T-helper 1 cell treated with Interleukin-12 subunit alpha and Interleukin-12 subunit beta and Interleukin-4 antibody, amounts not matched to agents 30 μg/mL and 1 μg/mL, for 36 hours (primary cell): ENCODE measurements around the gene HK2.
"Not testable (repeated sequence)": the region's sequence is repeated elsewhere in the genome, so short reads cannot be mapped to it uniquely, and the experiment has no call there.

ENCODE experiments used
- H3K27ac Mint-ChIP-seq: one replicate; pipeline ENCODE4 v1.8.0; 2021; ENCODE audit warnings: mild to moderate bottlenecking, mixed read lengths
- H3K27me3 Mint-ChIP-seq: one replicate; pipeline ENCODE4 v1.8.0; 2021; ENCODE audit warnings: low read depth, mixed read lengths
- H3K36me3 Mint-ChIP-seq: one replicate; pipeline ENCODE4 v1.8.0; 2021; ENCODE audit warnings: low read depth, mixed read lengths
- H3K4me1 Mint-ChIP-seq: one replicate; pipeline ENCODE4 v1.8.0; 2021; ENCODE audit warnings: low read depth, mixed read lengths
- H3K4me3 Mint-ChIP-seq: one replicate; pipeline ENCODE4 v1.8.0; 2021; ENCODE audit warnings: mild to moderate bottlenecking, moderate library complexity, mixed read lengths
- H3K9me3 Mint-ChIP-seq: one replicate; pipeline ENCODE4 v1.8.0; 2021; ENCODE audit warnings: mixed read lengths

The HK2 gene

GRCh38 chr2:74845217-74845751, 11.4 kb downstream of the HK2 start:
- Mint-ChIP-seq H3K4me3 (peak overlapping the region; percentile 71), H3K36me3 (peaks cover 3% of the 10 kb centered on the region), H3K27ac (peak overlapping the region; percentile 84), H3K27me3 (no peaks in the 10 kb centered on the region), H3K9me3 (no peaks in the 10 kb centered on the region), H3K4me1 (peaks cover 82% of the 10 kb centered on the region)

- Mint-ChIP-seq H3K4me3 (peak overlapping the region; percentile 22), H3K27ac (peak overlapping the region; percentile 73), H3K4me1 (peaks cover 85% of the 10 kb centered on the region)
Observed at GRCh38 chr2:74845991-74846390, 12.1 kb downstream of the HK2 start.

GRCh38 chr2:74846481-74846880, 12.6 kb downstream of the HK2 start:
- H3K36me3 Mint-ChIP-seq: peaks cover 3% of the 10 kb centered on the region
- no peaks in the 10 kb centered on the region for H3K27me3 Mint-ChIP-seq
- peaks cover 84% of the 10 kb centered on the region for H3K4me1 Mint-ChIP-seq
- H3K9me3 Mint-ChIP-seq: no peaks in the 10 kb centered on the region
- peak overlapping the region; percentile 22 for H3K4me3 Mint-ChIP-seq
- peak overlapping the region; percentile 73 for H3K27ac Mint-ChIP-seq

More at GRCh38 chr2:74845991-74846390, 12.1 kb downstream of the HK2 start:
- H3K9me3 Mint-ChIP-seq: no peaks in the 10 kb centered on the region
- H3K36me3 Mint-ChIP-seq: peaks cover 3% of the 10 kb centered on the region
- no peaks in the 10 kb centered on the region for H3K27me3 Mint-ChIP-seq

DNA sequence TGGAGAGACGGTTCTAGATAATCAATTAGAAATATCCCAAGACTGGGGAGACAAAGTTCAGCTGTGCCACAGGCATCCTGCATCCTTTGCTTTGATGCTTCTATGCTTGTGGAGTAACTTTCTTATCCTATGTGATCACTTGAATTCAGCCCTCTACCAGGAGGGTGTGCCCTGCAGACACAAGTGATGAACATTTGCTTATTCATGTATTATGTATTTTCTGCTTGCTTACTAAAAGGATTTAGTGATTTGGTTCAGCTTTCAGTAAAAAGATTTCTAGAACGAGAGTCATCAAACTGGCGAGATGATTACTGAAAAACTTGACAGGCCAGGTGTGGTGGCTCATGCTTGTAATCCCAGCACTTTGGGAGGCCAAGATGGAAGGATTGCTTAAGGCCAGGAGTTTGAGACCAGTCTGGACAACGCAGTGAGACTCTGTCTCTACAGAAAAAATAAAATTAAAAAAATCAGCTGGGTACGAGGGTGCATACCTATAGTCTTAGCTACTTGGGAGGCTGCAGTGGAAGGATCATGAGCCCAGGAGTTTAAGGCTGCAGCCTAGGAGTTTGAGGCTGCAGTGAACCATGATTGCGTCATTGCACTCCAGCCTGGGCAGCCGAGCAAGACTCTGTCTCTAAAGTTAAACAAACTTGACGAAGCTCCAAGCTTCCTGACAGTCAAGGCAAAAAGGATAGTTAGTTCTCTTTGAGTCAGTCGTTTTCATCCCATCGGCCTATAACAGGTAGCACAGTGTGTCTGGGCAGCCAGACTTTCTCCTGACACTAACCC, 13.3 kb downstream of the HK2 start:
- Mint-ChIP-seq H3K36me3 (peaks cover 3% of the 10 kb centered on the region), H3K9me3 (no peaks in the 10 kb centered on the region), H3K4me3 (no peak overlapping the region), H3K27ac (no peak overlapping the region), H3K27me3 (no peaks in the 10 kb centered on the region), H3K4me1 (peaks cover 80% of the 10 kb centered on the region)

DNA sequence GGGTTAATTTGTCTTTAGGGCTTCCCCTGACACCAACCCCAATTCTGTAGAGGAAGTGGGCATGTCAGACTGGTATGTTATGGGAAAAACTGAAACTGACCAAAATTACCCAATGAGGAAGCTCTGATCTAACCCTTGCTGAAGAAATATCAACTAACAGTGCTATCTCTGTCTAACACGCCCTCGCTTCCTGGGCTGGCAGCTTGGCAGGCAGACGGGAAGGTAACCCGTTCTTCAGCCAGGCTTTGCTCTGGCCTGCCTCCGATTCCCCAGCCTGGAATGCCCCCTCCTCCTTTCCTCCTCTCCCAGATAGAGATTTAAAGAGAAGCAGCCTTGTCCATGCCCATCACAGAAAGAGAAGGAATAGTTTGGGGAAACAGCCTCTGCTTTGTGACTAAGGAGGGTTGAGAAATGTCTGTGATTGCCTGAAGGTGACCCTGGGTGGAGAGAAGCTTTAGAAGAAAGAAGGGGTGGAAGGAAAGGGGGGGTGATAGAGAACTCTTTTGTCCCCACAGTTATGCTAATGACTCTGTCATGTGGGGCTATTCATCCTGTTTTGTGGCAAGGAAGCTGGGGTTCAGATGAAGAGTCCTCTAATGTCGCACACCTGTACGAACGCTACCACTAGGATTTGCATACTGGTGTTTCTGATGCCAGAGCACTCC, 15.4 kb downstream of the HK2 start:
- Mint-ChIP-seq H3K4me1 (peaks cover 61% of the 10 kb centered on the region), H3K4me3 (peak overlapping the region; percentile 82), H3K27me3 (no peaks in the 10 kb centered on the region), H3K36me3 (peaks cover 3% of the 10 kb centered on the region), H3K9me3 (no peaks in the 10 kb centered on the region), H3K27ac (peak overlapping the region; percentile 96)

DNA sequence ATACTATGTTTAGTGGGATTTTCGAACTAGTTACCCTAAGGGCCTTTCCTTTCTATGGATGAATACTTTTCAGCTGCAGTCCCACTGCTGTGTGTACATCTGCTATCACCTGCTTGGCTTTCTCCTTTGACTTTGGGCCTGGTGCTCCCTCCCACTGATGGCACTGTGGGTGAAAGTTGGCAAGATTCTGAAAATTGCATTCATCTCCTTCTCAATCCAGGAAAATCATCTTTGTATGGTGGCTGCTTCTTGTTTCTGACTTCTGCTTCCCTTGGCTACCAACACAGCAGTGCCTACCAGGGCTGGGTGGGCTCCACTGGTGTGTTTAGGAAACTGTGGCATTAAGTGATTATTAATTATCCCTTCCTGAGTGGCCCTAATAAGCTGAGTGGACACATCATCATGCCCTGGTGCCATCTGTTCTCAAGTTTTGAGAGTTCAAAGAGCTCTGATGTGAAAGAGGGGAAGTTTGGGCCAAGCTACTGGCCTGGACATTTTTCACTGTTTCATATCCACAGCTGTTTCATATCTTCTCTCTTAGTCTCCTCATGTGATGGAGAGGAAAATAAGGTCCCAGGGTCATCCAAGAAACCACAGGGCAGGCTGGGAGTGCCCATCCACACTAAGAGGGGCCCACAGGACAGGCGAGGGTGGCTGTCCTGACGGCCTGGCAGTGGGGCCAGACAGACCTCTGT, 16.7 kb downstream of the HK2 start:
- H3K4me1 Mint-ChIP-seq: peaks cover 53% of the 10 kb centered on the region
- H3K27me3 Mint-ChIP-seq: no peaks in the 10 kb centered on the region
- peak overlapping the region; percentile 45 for H3K27ac Mint-ChIP-seq
- no peak overlapping the region for H3K4me3 Mint-ChIP-seq
- peaks cover 9% of the 10 kb centered on the region for H3K36me3 Mint-ChIP-seq
- H3K9me3 Mint-ChIP-seq: no peaks in the 10 kb centered on the region

- peaks cover 11% of the 10 kb centered on the region for H3K36me3 Mint-ChIP-seq
Observed at GRCh38 chr2:74851191-74851566, 17.3 kb downstream of the HK2 start.

GRCh38 chr2:74853360-74853759, 19.4 kb downstream of the HK2 start:
- not testable (repeated sequence) for H3K27ac Mint-ChIP-seq

More at GRCh38 chr2:74851191-74851566, 17.3 kb downstream of the HK2 start:
- Mint-ChIP-seq H3K27me3 (no peaks in the 10 kb centered on the region), H3K27ac (peak overlapping the region; percentile 45), H3K4me1 (peaks cover 48% of the 10 kb centered on the region), H3K9me3 (no peaks in the 10 kb centered on the region), H3K4me3 (no peak overlapping the region)

GRCh38 chr2:74854401-74854800, 20.5 kb downstream of the HK2 start:
- Mint-ChIP-seq H3K4me1 (peaks cover 35% of the 10 kb centered on the region), H3K27me3 (no peaks in the 10 kb centered on the region), H3K9me3 (no peaks in the 10 kb centered on the region), H3K4me3 (no peak overlapping the region), H3K27ac (no peak overlapping the region), H3K36me3 (peaks cover 18% of the 10 kb centered on the region)

More at GRCh38 chr2:74853360-74853759, 19.4 kb downstream of the HK2 start:
- H3K4me3 Mint-ChIP-seq, H3K9me3 Mint-ChIP-seq, H3K27me3 Mint-ChIP-seq: not testable (repeated sequence)
- Mint-ChIP-seq H3K36me3 (peaks cover 18% of the 10 kb centered on the region), H3K4me1 (peaks cover 43% of the 10 kb centered on the region)

DNA sequence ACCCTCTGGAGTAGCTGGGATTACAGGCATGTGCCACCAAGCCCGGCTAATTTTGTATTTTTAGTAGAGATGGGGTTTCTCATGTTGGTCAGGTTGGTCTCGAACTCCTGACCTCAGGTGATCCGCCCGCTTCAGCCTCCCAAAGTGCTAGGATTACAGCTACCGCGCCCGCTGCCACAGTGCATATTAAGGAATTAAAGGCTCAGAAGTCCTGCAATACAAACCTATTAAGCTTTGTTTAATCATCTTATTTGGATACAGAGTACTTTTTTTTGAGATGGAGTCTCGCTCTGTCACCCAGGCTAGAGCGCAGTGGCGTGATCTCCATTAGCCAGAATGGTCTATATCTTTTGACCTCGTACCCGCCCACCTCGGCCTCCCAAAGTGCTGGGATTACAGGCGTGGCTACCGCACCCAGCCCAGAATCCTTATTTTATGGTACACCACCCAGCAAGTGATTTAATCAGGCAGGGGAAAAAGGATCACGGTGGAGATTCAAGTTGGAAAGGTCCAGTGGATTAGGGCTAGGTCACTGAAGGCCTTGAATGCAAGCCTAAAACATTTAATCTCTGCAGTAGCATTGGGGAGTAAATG, 21.3 kb downstream of the HK2 start:
- Mint-ChIP-seq H3K36me3 (peaks cover 18% of the 10 kb centered on the region), H3K27ac (peak overlapping the region; percentile 10), H3K4me1 (peaks cover 26% of the 10 kb centered on the region)
- not testable (repeated sequence) for H3K4me3 Mint-ChIP-seq, H3K27me3 Mint-ChIP-seq, H3K9me3 Mint-ChIP-seq

DNA sequence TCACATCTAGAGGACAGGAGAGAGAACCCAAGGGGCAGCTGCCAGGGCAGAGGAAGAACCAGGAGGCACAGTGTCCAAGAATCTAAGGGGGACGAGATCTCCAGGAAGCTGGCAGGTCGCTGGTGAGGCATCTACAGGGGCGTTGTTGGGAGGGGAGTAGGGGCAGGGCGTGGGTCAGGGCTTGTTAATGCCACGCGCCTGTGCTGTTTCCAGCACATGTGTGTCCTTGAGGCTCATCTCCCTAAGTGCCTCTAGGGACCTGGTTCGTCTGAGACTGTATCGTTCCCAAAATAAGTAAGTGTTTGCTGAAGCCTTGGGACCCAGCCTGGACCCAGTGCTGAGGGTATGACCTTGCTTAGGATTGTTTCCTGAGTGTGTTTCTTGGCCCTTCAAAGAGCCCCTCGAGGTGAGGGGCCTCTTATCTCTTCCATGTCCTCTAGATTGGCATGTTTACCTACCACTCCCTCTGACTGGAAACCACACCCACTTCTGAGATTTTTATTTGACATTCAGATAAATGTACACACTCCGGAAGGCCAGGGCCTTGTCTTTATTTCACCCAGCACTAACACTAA, 22.2 kb downstream of the HK2 start:
- no peaks in the 10 kb centered on the region for H3K27me3 Mint-ChIP-seq
- H3K4me3 Mint-ChIP-seq: no peak overlapping the region
- peaks cover 21% of the 10 kb centered on the region for H3K4me1 Mint-ChIP-seq
- H3K36me3 Mint-ChIP-seq: peaks cover 18% of the 10 kb centered on the region
- H3K9me3 Mint-ChIP-seq: no peaks in the 10 kb centered on the region
- no peak overlapping the region for H3K27ac Mint-ChIP-seq

- peaks cover 18% of the 10 kb centered on the region for H3K36me3 Mint-ChIP-seq
- H3K4me1 Mint-ChIP-seq: peaks cover 18% of the 10 kb centered on the region
- no peak overlapping the region for H3K27ac Mint-ChIP-seq
Observed at GRCh38 chr2:74856599-74856998, 22.7 kb downstream of the HK2 start.

DNA sequence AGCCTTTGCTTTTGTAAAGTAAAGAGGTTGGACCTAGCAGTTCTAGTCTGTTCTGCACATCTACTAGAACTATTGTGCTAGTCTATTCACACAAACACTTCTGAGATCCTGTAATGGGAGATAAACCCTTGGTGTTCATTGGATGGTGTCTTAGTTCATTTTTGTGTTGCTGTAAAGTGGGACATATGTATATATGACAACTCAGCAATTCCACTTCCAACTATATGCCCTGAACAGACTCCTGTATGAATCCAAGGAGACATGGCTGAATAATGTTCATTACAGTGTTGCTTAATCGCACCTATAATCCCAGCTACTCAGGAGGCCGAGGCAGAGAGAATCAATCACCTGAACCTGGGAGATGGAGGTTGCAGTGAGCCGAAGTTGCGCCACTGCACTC, 23.3 kb downstream of the HK2 start:
- H3K27ac Mint-ChIP-seq: no peak overlapping the region
- peaks cover 18% of the 10 kb centered on the region for H3K36me3 Mint-ChIP-seq
- H3K9me3 Mint-ChIP-seq: no peaks in the 10 kb centered on the region

More at GRCh38 chr2:74856599-74856998, 22.7 kb downstream of the HK2 start:
- no peaks in the 10 kb centered on the region for H3K27me3 Mint-ChIP-seq
- no peaks in the 10 kb centered on the region for H3K9me3 Mint-ChIP-seq
- H3K4me3 Mint-ChIP-seq: no peak overlapping the region

GRCh38 chr2:74857725-74858124, 23.8 kb downstream of the HK2 start:
- peaks cover 18% of the 10 kb centered on the region for H3K36me3 Mint-ChIP-seq
- H3K9me3 Mint-ChIP-seq: no peaks in the 10 kb centered on the region
- peaks cover 20% of the 10 kb centered on the region for H3K4me1 Mint-ChIP-seq
- no peak overlapping the region for H3K27ac Mint-ChIP-seq
- H3K27me3 Mint-ChIP-seq: no peaks in the 10 kb centered on the region
- H3K4me3 Mint-ChIP-seq: no peak overlapping the region

More for the DNA sequence above, 23.3 kb downstream of the HK2 start:
- Mint-ChIP-seq H3K4me1 (peaks cover 15% of the 10 kb centered on the region), H3K27me3 (no peaks in the 10 kb centered on the region), H3K4me3 (no peak overlapping the region)
